ENCODE measurements around the gene SSBP4.

DNA sequence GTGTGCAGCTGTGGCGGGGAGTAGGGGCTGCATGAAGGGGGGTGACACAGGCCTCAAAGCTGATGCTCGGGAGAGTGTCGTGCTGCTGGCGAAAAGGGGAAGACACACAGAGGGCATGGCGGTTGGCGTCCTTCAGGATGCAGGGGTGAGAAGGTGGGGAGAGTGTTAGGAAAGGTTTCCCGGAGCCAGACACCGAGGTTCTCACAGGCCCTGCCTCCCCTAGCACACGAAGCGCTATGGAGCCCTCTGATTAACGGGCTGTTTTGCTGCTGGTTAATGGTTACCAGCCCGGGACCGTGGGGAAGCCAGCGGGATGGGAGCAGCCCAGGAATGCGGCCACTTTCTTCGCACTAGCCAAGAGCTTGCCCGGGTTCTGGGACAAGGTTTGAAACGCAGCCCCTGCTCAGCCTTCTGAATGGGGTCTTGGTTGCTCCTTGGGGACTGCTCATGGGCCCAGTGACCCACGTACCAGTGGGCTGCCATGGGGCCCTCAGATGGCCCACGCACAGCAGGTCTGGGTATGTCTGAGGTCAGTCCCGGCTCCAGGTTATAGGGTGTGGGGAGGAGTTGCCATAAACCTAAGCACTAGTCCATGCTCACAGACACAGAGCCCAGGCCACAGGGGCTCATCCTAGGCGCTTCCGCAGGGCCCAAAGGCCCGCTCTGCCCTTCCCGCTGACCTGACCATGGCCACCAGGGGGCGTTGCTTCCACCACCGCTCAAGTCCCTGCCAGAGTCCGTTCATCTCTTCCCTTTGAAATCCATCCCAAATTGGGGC, 50.1 kb downstream of the SSBP4 start:
- TF ChIP-seq, protein P1, sequence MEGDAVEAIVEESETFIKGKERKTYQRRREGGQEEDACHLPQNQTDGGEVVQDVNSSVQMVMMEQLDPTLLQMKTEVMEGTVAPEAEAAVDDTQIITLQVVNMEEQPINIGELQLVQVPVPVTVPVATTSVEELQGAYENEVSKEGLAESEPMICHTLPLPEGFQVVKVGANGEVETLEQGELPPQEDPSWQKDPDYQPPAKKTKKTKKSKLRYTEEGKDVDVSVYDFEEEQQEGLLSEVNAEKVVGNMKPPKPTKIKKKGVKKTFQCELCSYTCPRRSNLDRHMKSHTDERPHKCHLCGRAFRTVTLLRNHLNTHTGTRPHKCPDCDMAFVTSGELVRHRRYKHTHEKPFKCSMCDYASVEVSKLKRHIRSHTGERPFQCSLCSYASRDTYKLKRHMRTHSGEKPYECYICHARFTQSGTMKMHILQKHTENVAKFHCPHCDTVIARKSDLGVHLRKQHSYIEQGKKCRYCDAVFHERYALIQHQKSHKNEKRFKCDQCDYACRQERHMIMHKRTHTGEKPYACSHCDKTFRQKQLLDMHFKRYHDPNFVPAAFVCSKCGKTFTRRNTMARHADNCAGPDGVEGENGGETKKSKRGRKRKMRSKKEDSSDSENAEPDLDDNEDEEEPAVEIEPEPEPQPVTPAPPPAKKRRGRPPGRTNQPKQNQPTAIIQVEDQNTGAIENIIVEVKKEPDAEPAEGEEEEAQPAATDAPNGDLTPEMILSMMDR (IDR thresholded peaks at IDR 0.05), result peak; percentile 47 to 80 (median 75)
- no peak for TF ChIP-seq POLR2A (IDR thresholded peaks at IDR 0.05)
